ENCODE results near the gene KCNRG. TPM values are rescaled to one million over a fixed set of nuclear protein-coding genes. Genes with fewer than 3 reads are reported as not detected.
"Not testable (repeated sequence)": the region's sequence is repeated elsewhere in the genome, so short reads cannot be mapped to it uniquely, and the experiment has no call there.

The KCNRG gene
- total RNA-seq, 1 donor from 2014 or later: 1.6 TPM

DNA sequence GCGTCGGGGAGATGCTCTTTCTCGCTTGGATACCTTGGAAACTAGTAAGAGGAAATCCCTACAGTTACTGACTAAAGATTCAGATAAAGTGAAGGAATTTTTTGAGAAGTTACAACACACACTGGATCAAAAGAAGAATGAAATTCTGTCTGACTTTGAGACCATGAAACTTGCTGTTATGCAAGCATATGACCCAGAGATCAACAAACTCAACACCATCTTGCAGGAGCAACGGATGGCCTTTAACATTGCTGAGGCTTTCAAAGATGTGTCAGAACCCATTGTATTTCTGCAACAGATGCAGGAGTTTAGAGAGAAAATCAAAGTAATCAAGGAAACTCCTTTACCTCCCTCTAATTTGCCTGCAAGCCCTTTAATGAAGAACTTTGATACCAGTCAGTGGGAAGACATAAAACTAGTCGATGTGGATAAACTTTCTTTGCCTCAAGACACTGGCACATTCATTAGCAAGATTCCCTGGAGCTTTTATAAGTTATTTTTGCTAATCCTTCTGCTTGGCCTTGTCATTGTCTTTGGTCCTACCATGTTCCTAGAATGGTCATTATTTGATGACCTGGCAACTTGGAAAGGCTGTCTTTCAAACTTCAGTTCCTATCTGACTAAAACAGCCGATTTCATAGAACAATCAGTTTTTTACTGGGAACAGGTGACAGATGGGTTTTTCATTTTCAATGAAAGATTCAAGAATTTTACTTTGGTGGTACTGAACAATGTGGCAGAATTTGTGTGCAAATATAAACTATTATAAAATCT is 2.7 kb upstream of the KCNRG start:
- DNase-seq (ENCODE audit: low spot score): no peak

DNA sequence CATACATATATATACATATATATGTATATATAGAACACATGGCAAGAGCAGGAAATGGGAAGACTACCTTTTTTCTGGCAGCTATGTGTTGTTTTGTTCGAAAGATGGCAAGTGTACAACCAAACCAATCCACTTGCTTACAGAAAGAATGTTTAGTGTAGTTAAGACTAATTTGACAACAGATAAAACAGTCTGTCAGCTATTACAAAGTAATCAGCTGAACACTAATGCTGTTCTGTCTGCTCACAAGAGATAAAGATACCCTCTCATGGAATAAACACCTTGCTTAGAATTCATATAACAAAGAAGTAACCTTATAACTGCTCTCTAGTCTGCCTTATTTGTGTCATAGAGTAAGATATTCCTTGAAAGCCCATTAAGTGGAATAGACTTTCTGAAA is 858 bp upstream of the KCNRG start:
- no peak for DNase-seq (ENCODE audit: low spot score)

DNA sequence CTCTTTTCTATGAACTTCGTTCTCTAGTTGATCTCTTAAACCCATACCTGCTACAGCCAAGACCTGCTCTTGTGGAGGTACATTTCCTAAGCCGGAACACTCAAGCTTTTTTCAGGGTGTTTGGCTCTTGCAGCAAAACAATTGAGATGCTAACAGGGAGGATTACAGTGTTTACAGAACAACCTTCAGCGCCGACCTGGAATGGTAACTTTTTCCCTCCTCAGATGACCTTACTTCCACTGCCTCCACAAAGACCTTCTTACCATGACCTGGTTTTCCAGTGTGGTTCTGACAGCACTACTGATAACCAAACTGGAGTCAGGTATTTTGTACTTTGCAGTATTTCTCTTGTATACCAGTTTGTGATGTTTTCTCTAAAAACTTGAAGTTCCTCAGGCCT is 506 bp downstream of the KCNRG start:
- DNase-seq (ENCODE audit: low spot score): no peak

DNA sequence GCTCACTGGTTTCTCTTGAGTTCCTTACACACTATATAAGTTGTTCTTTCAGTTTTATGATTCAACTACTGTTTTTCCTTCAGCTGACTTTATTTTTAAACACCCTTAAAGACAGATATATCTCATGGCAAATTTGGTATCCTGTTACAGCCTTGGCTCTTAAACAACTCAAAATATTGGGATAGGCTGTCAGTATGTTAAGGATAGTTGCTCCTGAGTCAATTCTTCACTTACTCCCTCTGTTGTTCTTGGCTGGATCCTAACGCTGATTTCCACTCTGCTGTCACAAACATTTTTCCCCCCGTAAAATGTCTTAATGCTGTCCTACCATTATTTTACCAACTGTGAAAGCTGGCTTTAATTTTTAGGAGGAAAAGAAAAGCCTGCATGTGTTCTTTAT is 1.2 kb downstream of the KCNRG start:
- DNase-seq (ENCODE audit: low spot score): no peak

DNA sequence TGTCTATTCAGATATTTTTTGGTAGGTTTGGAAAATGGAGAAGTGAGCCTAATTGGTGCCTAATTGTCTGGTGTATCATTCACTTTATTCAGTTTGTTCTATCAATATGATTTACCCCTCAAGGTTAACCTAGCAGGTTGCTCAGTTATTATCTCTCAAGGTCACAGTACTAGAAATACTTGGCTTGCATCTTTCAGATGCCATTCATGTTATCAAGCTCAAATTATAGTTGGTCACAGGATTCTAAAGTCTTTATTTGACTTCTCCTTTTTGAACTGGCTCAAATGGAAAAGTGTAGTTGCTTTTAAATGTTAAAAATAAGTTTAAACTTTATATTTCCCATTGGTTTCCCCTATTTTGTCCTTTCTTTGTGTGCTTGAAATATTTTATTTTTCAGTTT is 2.6 kb downstream of the KCNRG start:
- no peak for DNase-seq (ENCODE audit: low spot score)

DNA sequence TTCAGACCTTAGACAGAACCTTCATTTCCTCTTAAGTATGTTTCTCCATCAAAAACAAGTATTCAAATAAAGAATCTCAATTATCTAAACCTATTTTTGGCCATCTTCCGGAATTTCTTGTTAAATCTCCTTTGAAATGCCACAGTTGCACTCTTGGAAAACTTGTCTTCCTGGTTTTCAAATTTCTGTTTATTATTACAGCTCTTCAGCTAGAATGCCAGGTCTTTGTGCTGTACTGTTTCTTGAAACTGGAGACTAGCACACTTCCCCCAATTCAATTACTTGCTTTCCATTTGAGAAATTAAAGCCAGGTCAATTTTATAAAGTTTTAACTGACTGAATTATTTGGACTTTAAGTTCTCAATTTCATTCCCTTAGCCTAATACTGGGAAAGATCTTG is 10.2 kb downstream of the KCNRG start:
- no peak for DNase-seq (ENCODE audit: low spot score)

DNA sequence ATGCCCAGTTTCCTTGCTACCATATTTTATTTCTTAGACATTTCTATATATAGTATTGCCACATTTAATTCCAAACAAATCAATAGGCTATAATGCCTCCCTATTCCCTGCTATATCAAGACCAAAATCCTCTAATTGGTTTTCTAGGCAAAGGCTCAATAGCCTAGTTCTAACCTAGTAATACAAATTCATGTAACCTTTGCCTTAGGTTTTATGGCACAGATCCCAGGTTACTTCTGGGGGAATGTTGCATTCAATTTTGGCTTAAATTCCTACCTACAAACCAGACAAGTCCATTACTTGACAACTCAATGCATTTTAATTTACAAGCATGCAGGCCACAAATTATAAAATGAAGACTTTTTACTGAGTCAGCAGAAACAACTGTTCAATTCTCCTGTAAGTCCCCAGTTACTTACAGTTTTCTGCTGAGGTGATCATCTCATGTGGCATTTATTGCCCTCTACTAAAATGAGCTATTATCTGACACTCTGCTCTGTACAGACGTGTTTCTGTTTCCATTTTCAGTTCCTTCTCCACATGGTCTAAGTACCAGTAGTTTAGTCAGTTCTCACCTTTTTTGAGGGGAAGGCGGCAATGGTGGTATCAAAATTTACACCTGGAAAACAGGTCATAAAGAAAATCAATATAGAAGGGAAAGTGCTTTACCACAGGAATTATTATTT is 11.7 kb downstream of the KCNRG start:
- DNase-seq (ENCODE audit: low spot score): no peak

DNA sequence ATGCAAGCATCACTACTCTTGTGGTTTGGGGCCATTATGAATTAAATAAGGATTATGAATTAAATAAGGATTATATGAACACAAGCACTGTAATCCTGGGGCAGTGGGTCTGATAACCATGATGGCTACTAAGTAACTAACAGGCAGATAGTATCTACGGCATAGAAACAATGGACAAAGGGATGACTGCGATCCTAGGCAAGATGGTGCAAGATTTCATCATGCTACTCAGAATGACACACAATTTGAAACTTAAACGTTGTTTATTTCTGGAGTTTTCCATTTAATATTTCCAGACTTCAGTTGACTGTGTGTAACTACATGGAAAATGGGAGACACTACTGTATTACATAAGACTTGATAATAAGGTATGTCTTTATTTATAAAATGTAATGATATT is 15.1 kb downstream of the KCNRG start:
- no peak for DNase-seq (ENCODE audit: low spot score)

DNA sequence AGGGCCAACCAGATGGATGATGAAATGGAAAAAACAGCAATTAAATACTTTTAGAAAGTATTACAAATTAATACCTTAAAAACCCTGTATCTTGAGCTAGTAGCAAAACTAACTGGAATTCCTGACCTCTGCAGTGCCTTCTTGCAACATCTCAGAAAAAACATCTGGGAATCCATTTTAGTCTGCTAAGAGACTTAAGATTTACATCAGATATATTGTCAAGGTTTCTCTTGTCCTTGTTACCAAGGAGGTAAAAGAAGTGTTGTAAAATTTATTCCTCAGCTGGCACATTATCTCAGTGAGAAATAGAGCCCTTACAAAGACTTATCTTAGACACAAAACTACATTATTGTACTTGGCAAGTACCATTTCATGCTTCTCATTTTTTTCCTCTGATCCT is 18.5 kb downstream of the KCNRG start:
- DNase-seq (ENCODE audit: low spot score): no peak

DNA sequence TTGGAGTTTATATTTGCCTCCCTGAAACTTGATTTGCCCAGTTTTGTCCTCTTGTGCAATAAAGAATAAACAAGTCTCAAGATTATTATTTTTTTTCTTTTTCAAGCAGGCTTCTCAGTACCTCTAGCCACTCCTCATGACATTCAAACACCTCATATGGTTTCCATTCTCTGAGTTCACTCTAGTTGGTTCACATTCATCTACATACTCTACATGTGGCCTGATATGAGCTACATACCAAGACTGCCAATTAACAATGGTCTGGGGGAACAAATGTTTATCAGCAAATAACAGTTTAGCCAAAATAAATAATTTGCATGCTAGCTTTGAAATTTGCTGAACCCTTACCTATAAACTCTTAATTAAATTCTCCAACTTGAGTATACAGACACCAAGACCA is 22.5 kb downstream of the KCNRG start:
- DNase-seq (ENCODE audit: low spot score): no peak

DNA sequence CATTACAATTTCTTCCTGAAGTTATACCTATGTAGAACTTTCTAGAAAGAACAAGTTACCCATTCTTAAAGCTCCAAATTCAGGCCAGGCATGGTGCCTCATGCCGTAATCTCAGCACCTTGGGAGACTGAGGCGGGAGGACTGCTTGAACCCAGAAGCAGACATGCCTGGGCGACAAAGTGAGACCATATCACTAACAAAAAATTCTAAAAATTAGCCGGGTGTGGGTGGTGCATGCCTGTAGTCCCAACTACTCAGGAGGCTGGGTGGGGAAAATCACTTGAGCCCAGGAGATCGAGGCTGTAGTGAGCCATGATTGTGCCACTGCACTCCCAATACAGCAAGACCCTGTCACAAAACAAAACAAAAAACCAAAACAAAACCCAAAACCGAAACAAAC is 23.0 kb downstream of the KCNRG start:
- no peak for DNase-seq (ENCODE audit: low spot score)

DNA sequence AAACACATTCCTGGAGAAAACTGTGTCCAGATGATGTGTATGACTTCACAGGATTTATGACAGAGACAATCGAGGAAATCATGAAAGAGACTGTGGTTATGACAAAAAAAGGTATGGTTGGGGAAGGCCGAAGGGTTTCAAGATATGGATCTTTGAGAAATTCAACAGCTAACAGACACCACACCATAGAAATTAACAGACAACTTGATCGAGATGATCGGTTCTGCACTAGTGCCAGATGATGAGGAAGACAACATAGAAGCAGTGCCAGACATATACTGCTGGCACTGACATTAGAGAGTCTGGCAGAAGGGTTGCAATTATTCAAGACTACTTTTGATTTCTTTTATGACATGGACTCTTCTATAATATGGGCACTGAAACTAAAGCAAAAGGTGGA is 37.2 kb downstream of the KCNRG start:
- DNase-seq (ENCODE audit: low spot score): no peak

DNA sequence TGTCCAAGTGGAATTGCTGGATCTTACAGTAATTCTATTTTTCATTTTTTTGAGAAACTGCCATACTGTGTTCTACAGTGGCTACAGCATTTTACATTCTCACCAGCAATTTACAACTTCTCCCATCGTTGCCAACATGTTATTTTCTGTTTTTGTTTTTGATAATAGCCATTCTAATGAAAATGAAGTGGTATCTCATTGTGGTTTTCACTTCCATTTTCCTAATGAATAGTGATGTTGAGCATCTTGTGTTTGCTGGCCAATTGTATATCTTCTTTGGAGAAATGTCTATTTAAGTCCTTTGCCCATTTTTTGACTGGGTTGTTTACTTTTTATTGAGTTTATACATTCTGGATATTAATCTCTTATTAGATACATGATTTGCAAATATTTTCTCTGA is 38.6 kb downstream of the KCNRG start:
- no peak for DNase-seq (ENCODE audit: low spot score)

DNA sequence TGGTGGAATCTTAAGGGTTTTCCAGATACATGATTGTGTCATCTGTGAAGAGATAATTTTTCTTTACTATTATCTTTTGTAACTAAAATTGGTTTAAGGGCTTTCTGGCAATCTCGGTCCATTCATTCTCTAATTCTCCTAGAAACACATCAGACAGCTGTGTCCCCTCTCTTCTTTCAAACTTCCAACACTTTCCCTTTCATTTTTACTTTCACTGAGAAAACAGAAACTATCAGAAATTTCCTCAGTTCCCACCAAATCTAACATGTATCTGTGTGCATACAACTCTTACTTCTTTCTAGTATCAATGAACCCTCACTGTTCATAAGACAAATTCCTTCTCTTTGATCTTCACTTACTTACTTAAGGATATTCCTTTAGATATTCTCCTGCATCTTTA is 40.2 kb downstream of the KCNRG start:
- no peak for DNase-seq (ENCODE audit: low spot score)

DNA sequence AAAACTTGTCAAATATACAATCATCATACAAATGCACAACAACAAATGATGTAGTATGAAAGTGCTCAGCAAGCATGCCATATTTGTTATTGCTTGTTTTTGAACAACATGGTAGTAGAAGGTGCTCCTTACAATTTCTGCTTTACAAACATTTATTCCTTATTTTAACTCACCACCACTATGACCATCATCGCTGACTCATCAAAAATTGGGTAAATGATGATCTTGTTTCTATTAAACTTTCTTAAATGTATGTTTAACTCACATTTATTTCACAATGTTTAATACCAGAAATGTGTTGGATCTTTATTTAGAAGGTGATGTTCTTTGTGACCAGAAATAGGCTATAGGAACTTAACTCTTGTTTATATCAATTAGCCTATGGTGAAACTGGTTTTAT is 45.5 kb downstream of the KCNRG start:
- DNase-seq (ENCODE audit: low spot score): no peak

DNA sequence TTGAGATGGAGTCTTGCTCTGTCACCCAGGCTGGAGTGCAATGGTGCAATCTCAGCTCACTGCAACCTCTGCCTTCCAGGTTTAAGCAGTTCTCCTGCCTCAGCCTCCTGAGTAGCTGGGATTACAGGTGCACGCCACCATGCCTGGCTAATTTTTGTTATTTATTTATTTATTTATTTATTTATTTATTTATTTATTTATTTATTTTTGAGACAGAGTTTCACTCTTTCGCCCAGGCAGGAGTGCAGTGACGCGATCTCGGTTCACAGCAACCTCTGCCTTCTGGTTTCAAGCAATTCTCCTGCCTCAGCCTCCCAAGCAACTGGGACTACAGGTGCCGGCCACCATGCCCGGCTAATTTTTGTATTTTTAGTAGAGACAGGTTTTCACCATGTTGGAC is 47.1 kb downstream of the KCNRG start:
- DNase-seq (ENCODE audit: low spot score): not testable (repeated sequence)

DNA sequence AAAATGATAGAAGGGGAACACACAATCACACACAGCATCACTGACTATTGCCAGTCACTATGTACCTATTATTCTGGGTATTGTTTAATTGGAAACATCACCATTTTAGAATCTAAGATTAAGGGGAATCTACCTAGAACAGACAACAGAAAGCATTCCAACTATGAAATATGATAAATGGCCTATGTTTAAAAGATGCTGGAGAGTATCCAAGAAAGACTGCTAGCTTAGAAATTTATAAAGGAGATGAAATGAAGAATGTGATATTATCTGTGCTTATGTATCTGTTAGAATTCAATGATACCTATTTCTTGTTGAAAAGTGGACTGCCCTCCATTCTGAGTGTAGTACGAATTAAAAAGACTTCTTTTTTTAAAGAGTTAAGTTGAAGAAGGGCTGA is 50.5 kb downstream of the KCNRG start:
- DNase-seq (ENCODE audit: low spot score): no peak

DNA sequence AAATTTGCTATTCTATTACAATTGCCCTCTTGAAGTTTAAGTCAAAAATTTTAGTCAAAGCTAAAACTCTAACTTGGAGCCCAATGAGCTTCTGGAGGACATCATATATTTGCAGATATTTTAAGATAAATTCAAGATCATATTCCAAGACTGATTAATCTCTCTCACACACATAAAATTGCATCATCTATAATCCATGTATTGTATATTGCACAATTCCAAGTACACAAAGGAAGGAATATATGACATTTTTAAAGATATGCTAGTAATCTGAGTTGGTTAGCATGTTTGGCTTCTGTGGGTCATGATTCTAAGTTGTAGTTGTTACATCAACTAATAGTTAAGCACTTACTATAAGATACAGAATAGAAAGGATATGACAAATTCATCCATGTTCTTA is 53.3 kb downstream of the KCNRG start:
- no peak for DNase-seq (ENCODE audit: low spot score)

DNA sequence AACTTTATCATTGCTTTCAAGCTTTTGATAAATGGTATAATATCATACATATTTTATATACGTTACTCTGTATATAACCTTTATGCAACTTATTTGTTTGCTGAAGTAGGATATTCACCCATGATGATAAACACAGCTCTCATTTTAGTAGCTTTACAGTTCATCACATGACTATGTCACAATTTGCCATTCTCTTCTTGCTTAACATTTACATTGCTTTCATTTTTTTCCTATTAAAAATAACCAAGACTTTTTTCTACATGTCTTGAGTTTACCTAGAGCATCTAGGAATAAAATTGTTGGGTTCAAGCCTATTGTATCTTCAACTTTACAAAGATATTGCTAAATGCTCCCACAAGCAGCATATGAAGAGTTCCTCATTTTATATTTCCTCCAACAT is 54.0 kb downstream of the KCNRG start:
- no peak for DNase-seq (ENCODE audit: low spot score)

DNA sequence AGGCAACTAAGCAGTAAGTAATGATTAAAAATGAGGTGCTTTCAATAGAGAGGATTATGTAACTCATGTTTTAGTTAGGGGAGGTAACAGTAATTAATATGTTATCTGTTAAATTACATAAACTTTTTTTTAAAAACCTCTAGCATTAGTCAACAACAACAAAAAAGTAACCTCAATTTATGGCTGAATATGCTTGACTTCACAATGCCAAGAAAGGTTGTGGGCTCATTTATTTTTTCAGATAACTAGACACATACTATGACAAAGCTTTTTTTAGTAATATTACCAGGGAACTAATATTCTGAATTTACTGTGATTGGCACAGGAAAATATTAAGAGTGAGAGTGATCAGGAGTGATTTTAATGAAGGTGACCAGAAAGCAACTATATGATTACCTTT is 54.9 kb downstream of the KCNRG start:
- no peak for DNase-seq (ENCODE audit: low spot score)
